GM12892 (cell line): Measurements from ENCODE around the gene GRIN1.

ENCODE experiments used
- POLR2A ChIP-seq: IDR thresholded peaks from 2 replicates; pipeline ENCODE4 v1.6.1; 2011; ENCODE audit warnings: low read depth, low read length, control low read depth
- POLR2AphosphoS5 ChIP-seq: IDR thresholded peaks from 2 replicates; pipeline ENCODE4 v1.6.1; 2011; ENCODE audit warnings: low read depth, low read length, control low read depth
- TAF1 ChIP-seq: IDR thresholded peaks from 2 replicates; pipeline ENCODE4 v1.6.1; 2011; ENCODE audit warnings: low read depth, mild to moderate bottlenecking, control low read depth, low read length, borderline replicate concordance

DNA sequence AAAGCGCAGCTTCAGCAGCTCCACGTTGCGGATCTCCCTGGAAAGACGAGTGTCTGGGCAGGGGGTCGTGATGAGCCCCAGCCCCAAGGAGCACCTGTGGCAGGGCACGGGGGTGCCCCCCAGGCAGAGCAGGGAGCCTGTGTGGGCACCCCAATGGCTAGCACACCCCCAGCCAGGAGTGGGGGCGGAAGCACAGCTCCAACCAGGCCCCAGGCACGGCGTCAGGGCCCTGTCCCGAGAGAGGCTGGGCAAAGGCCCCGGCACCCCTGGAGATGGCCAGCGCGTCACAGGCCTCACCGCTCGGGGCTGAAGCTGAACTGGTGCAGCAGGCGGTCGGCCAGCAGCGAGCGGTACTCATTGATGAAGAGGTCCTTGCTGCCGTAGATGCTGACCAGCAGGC, 41.5 kb downstream of the GRIN1 start:
- TF ChIP-seq POLR2AphosphoS5 (no peak), POLR2A (no peak), TAF1 (no peak)
